H1 (cell line): Measurements from ENCODE around the gene B3GLCT. TPM values are rescaled to one million over a fixed set of nuclear protein-coding genes. Genes with fewer than 3 reads are reported as not detected.

Experiments
- BCL11A ChIP-seq, 2 experiments: IDR thresholded peaks; one replicate each; pipeline ENCODE4 v1.6.1; 2011; ENCODE audit warnings: low read depth in 2 of 2, low read length in 2 of 2, mild to moderate bottlenecking in 2 of 2
- CHD1 ChIP-seq: IDR thresholded peaks from 2 replicates; pipeline ENCODE4 v1.6.1; 2012; ENCODE audit warnings: low read depth, low read length, improper control_type of control experiment
- CHD7 ChIP-seq: fragments of 300-600 bp; sonication (generic); IDR thresholded peaks from 2 replicates; pipeline ENCODE4 v1.7.1; 2012; ENCODE audit warnings: low read length, moderate library complexity, mild to moderate bottlenecking, inconsistent platforms; ENCODE audit not compliant: insufficient replicate concordance
- CREB1 ChIP-seq: IDR thresholded peaks from 2 replicates; pipeline ENCODE4 v1.6.1; 2012; ENCODE audit warnings: inconsistent platforms
- GTF2F1 ChIP-seq: IDR thresholded peaks from 2 replicates; pipeline ENCODE4 v1.6.1; 2012; ENCODE audit warnings: low read depth, low read length, improper control_type of control experiment, borderline replicate concordance
- MAFK ChIP-seq: IDR thresholded peaks from 2 replicates; pipeline ENCODE4 v1.6.1; 2012; ENCODE audit warnings: low read depth, mild to moderate bottlenecking, improper control_type of control experiment, low read length
- POLR2A ChIP-seq, 2 experiments: IDR thresholded peaks; 1 replicate in 1 of 2; 2 replicates in 1 of 2; pipeline ENCODE4 v1.6.1; 2011; ENCODE audit warnings: low read depth in 2 of 2, low read length in 2 of 2, mild to moderate bottlenecking in 2 of 2; ENCODE audit errors: control extremely low read depth in 1 of 2
- RFX5 ChIP-seq: IDR thresholded peaks from 2 replicates; pipeline ENCODE4 v1.6.1; 2011; ENCODE audit warnings: low read depth, low read length, improper control_type of control experiment, borderline replicate concordance
- SP1 ChIP-seq: IDR thresholded peaks from 2 replicates; pipeline ENCODE4 v1.6.1; 2011; ENCODE audit warnings: low read depth, low read length
- polyA plus RNA-seq, 7 experiments: library from polyadenylated mRNA; depleted of rRNA in 3 of 7; stranded (reverse) in 5 of 7; unstranded in 2 of 7; fragments of >200 nt in 5 of 7; fragments of 200-250 nt in 2 of 7; gene quantifications; 1 replicate in 5 of 7; 2 replicates in 1 of 7; 4 replicates in 1 of 7; pipeline versions ENCODE4 v1.2.1 to v1.2.3, GENCODE V29; 2011 to 2013; ENCODE audit warnings: missing spikeins in 2 of 7, mixed read lengths in 2 of 7
- total RNA-seq: library from RNA; stranded (reverse); fragmentation: NEBNext Ultra II Directional; extraction: Animal tissue kit (Norgen Biotek cat#: 25700); gene quantifications from 2 replicates; pipeline ENCODE4 v1.2.1, GENCODE V29; 2021

Gene B3GLCT
- total and polyA plus RNA-seq, 2 of the 8 experiments (the other 6 are each of a cell fraction or from before 2014, with no cell fraction given): 1.5 to 4.1 TPM

- TF ChIP-seq CHD7: no peak
- no peak for TF ChIP-seq RFX5
- TF ChIP-seq POLR2A (IDR thresholded peaks at IDR 0.05; ENCODE audit: control extremely low read depth in 1 of 2, low read depth in 2 of 2, low read length in 2 of 2): no peak
- TF ChIP-seq MAFK: no peak
- TF ChIP-seq BCL11A (IDR thresholded peaks at IDR 0.05; ENCODE audit: low read depth in 2 of 2, low read length in 2 of 2): no peak
- TF ChIP-seq GTF2F1: no peak
- TF ChIP-seq CHD1: no peak
- TF ChIP-seq SP1: no peak
- TF ChIP-seq CREB1: no peak
Observed at GRCh38 chr13:31276421-31276820, 76.6 kb downstream of the B3GLCT start (continued).
